ENCODE results near the gene BEAN1.

Gene BEAN1

DNA sequence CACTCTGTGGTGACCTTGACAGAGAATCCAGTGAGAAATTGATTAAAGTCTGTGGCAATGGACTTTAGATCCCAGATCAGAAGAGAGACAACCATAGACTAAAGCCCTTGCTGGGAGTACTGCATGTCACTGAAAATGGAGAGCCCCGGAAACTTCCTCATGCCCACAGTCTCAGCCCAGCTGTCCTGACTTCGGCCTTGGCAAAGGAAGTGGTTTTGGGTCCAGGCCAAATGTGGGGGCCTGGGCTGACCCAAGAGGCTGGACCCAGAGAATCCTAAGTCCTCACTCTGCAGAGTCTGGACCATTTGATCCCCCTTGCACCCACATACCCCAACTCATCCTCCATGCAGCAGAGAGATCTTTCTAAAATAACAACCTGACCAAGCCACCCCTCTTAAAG, 4.7 kb upstream of the BEAN1 start:
- DNase-seq, result no peak

GRCh38 chr16:66423177-66423576, 3.9 kb upstream of the BEAN1 start:
- DNase-seq, result no peak

- DNase-seq, result no peak
Observed at GRCh38 chr16:66425651-66426050, 1.4 kb upstream of the BEAN1 start.

DNA sequence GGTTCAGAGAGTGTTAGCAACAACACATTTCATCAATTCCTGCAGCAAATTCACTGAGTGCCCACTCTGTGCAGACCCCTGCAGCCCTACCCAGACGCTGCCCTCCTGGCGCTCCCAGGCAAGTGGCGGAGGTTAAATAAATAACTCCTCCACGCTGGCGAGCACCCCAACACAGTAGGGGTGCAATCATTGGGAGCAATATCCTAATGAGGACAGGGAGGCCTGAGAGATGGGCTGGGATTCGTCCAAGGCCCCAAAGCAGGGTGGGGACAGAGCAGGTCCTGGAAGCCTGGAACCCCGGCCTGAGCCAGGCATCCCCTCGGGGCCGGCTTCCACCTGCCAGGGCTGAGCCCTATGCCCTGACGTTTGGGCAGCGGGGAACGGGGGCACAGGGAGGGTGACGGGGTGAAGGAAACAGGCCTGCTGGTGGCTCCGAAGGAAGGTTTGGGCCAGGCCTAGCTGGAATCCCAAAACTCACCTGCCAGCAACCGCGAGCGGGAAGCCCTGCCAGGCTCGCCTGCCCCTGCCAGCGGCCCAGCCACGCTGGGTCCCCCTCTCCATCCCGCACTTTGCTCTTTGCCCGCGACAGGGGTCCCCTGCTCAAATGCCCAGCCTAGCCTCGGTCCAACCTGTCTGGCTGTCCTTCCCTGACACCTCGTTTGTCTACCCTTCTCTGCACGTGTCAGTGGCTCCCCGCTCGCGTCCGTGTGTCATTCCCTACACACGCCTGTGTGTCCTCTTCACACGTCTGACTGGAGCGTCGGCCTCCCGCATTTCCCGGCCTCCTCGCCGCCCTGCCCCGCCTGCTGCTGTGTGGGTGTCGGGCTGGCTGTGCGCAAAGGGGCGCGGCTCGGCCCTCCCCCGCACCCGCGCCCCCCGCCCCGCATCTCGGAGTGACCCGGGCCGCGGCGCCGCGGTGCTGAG, 721 bp upstream of the BEAN1 start:
- no peak for DNase-seq

GRCh38 chr16:66427871-66428681, 981 bp downstream of the BEAN1 start:
- DNase-seq, result no peak

DNA sequence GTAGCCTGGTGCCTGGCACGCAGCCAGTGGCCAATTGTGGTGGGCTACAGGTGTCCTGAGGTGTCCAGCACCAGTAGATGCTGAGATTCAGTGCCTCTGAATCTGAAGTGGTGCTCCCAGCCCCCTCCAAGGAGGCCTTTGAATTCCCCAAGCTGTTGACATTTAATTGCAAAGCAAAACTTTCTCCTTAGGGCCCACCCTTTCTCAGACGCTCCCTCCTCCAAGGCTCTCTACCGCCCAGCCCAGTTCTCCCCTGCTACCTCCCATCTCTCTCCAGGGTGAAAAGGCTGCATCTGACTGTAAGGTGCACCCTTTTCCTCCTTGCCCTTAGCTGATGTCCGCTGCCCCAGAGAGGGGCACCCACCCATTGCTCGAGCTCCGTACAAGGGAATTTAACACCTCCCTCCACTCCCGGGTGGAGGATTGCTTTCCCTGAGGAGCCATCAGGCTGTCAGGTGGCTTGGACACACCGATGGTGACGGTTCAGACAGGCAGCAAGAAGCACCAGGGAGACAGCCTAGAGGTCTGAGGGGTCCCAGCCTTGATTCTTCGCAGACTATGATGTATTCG, 1.7 kb downstream of the BEAN1 start:
- DNase-seq, result no peak

DNA sequence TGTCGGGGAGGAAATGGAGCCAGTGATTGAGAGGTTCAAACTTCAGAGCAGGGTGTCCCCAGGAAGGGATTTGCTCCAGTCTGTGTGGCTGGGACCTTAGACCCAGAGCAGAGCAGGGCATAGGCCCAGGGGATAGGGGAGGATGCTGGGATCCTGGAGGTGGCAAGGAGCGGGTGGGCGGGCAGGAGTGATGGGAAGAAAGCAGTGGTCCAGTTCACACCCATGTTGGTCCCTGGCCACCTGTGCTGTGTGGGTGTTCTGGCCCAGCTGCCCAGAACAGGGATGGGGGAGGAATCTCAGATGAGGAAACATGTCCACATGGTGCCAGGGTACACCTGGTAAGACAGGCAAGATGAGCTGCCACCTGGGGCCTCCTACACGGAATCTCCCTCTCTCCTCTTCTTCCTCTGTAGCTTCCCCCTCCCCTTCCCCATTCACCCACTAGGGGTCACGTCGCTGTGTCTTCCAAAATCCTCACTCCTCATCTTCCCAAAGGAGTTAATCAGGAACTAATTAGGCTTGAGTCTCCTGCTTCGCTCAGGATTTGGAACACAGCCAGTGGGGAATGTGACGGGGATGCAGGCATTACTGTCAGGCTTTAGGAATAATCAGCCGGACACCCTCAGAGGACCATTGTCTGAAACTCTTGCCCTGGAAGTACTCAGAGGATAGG, 2.3 kb downstream of the BEAN1 start:
- no peak for DNase-seq

DNA sequence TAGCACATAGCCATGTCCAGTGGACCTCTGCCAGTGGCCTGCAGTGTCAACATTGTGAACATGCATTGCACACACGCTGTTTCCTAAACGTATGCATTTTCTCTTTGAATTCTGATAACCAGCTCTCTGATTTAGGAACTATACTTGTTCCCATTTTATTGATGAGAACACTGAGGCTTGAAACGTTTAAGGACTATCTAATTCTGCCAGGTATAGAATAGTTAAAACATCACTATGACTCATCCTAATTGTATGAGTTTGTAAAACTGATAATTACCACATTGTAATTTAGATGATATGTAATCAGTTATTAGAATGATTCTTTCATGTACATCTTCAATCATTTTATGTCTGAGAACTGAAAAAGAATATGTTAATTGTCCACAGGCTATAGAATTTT, 3.1 kb downstream of the BEAN1 start:
- no peak for DNase-seq

GRCh38 chr16:66431760-66432159, 4.7 kb downstream of the BEAN1 start:
- no peak for DNase-seq

DNA sequence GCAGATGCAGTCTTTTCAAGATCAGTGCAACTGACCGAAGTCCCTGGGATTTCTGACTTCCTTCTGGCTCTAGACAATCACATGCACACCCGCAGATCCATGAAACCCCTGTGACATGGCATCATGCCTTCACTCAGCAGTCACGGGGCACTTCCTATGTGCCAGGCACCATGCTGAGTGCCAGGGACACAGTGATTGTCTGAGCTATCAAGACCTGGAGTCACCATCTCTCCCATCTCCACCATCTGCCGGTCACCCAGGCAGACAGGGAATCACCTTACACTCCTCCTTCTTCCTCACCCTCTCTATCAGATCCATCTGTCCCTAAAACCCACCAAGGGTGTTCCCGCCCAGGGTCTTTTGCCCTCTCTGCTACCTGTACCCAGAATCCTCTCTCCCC, 5.3 kb downstream of the BEAN1 start:
- DNase-seq, result no peak

DNA sequence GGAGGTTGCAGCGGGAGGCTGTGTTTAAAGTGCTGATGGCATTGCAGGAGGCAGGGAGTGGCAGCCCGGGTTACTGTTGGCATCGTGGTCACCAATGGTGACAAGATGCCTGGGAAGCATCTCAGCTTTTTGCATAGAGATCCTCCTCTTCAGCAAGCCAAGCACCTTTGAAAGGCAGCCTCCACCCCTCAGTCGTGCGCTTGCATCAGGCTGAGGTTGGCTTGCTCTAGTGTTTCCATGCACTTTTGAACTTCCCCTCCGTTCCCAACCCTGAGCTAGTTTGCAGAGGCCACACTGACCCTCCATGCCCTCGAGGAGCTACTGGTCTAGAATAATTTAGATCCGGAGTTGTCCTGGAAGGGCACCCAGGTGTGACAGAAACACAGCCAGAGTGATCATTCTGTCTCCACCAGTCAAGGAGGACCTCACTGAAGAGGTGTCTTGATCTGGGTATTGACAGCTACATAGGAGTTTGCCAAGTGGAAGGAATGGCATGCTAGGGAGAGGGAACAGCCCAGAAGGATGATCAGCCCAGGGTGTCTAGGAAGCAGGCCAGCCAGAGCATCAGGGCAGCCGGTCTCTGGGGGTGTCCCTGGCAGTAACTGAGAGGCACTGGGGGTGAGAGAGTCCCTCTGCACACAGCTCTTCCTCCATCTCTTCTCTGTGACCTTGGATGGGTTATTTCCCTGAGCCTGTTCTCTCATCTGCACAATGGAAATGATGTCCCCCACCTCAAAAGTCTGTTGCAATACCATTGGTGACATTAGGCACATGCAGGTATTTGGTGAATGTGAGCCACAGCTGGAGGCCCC, 7.7 kb downstream of the BEAN1 start:
- no peak for DNase-seq

GRCh38 chr16:66435896-66436295, 8.8 kb downstream of the BEAN1 start:
- no peak for DNase-seq

- DNase-seq, result no peak
Observed at GRCh38 chr16:66437391-66437945, 10.4 kb downstream of the BEAN1 start.

- no peak for DNase-seq
Observed at GRCh38 chr16:66438536-66438935, 11.4 kb downstream of the BEAN1 start.

DNA sequence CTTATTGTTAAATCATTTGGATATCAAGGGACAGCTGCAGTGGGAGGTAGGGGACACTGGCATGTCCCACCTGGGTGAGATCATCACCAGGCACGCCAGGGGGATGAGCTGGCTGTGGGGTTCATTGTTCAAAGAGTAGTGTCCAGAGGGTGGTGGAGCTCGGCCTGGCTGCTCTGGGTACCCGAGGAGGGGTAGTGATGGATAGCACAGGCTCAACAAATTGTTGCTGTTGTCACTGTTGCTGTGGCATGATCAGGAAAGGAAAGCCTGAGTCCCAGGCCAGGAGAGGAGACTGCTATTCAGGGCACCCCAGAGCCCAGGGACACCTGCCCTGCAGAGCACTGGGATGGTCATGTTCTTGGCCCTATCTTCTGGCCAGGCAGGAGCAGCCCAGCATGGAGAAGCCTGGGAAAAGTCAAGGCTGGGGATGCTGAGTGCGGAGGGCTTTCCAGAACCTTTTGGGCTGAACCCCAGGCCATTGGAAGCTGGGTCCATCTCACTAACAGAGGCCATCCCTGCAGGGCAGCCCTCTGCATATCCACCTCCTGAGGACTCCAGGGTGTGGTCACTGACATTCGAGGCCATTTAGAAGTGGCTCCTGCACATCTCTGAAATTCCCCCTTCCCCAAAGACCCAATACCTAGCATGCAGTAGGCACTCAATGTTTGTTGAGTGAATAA, 12.1 kb downstream of the BEAN1 start:
- DNase-seq, result no peak

DNA sequence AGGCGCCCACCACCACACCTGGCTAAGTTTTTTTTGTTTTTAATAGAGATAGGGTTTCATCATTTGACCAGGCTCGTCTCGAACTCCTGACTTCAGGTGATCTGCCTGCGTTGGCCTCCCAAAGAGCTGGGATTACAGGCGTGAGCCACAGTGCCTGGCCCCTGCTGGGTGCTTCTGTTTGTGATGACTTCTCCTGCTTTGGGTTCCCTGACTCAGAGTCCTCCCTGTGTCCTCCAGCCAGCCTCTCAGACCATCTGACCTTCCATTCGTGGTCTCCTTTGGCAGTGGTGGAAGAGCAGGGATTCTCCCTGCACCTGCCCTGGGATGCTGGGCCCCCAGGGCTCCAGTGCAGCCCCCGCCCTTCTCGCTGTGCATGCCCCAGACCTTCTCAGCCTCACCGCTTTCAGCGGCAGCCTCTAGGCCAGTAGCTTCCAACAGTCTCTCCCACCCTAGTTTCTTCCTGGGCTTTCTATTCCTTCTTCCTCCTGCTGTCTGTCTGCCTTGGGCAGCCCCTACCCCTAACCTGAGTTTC, 13.2 kb downstream of the BEAN1 start:
- no peak for DNase-seq

DNA sequence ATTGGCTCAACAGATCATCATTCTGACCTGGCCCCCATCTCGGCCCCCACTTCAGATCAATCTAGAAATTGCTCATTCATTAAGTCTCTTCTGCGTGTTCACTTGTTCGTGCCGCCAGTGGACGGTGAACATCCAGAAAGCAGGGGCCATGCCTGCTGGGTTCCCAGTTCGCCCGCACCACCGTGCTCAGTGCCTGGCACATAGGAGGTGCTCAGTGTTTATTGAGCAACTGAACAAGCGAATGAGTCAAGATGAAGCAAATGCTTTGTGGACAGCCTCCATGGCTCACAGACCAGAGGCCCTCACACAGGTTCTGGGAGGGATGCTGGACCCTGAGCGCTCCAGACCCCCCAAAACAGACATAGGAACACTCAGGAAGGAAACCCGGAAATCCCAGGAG, 13.9 kb downstream of the BEAN1 start:
- no peak for DNase-seq

DNA sequence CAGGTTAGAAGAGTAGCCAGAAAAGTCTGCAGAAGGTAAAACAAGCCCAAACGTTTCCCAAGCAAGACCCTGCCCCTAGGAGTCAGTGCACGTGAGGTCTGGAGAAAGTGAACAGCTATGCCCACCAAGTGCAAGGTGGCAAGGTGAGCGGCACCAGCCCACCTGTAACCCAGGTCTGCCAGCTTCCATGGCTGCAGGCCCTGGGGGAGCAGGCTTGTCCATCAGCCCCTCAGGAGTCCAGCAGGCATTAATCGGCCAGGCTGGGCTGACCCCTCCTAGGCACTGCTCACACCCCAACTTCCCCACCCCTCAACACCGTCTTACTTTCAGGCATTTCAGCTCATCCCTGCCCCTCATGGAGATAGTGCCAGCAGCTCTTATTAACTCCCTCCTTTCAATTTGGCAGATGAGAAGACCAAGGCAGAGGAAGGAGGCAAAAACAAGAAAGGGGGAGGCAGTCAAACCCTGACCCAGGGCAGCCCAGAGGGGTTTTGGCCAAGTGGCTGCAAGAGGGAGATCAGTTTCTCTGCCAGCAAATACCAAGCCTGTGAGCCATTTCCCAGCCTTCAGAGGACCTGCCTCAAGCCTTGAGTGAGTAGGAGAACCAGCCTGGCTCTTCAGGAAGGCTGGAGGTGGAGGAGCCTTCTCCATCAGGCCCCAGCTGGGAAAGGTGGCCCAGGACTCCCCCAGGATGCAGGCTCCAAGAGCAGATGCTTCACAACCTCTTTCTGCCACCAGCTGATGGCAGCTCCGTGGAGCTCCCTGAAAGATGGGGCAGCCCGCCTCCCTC, 14.7 kb downstream of the BEAN1 start:
- no peak for DNase-seq

GRCh38 chr16:66442502-66443268, 15.6 kb downstream of the BEAN1 start:
- DNase-seq, result no peak
